ENCODE data around the gene GMDS.

GRCh38 chr6:1970151-1970561 lies 275.2 kb downstream of the GMDS start:
- TF ChIP-seq GABPB1 (CRISPR knock-in tag; IDR thresholded peaks at IDR 0.05) (no peak), E2F1 (CRISPR knock-in tag; IDR thresholded peaks at IDR 0.05) (no peak), CTCF (IDR thresholded peaks at IDR 0.05) (no peak), NR1H2 (CRISPR knock-in tag; IDR thresholded peaks at IDR 0.05) (no peak), ZNF317 (CRISPR knock-in tag; IDR thresholded peaks at IDR 0.05; ENCODE audit: borderline replicate concordance, low read depth) (no peak), ZNF512 (CRISPR knock-in tag; IDR thresholded peaks at IDR 0.05; ENCODE audit: borderline replicate concordance) (no peak), FOXK1 (CRISPR knock-in tag; IDR thresholded peaks at IDR 0.05) (no peak), FOXP1 (CRISPR knock-in tag; IDR thresholded peaks at IDR 0.05; ENCODE audit: borderline replicate concordance) (no peak), PRRX2 (CRISPR knock-in tag; IDR thresholded peaks at IDR 0.05) (no peak), TP53 (CRISPR knock-in tag; IDR thresholded peaks at IDR 0.05) (no peak), ETV6 (CRISPR knock-in tag; IDR thresholded peaks at IDR 0.05) (no peak), ATF3 (CRISPR knock-in tag; conservative IDR thresholded peaks at IDR 0.05) (no peak), ATF1 (CRISPR knock-in tag; IDR thresholded peaks at IDR 0.05) (no peak)

Data from WTC11 (cell line).